NCI-H146 treated with DMSO at 0.1 percent for 48 hours (cell line): ENCODE results near the gene C19orf25.
"Not testable (repeated sequence)": the region's sequence is repeated elsewhere in the genome, so short reads cannot be mapped to it uniquely, and the experiment has no call there.

Source experiments
- DNase-seq: peaks from one replicate; lab custom pipeline; 2025; ENCODE audit not compliant: unreplicated experiment; lab: John Stamatoyannopoulos, UW

C19orf25 gene

DNA sequence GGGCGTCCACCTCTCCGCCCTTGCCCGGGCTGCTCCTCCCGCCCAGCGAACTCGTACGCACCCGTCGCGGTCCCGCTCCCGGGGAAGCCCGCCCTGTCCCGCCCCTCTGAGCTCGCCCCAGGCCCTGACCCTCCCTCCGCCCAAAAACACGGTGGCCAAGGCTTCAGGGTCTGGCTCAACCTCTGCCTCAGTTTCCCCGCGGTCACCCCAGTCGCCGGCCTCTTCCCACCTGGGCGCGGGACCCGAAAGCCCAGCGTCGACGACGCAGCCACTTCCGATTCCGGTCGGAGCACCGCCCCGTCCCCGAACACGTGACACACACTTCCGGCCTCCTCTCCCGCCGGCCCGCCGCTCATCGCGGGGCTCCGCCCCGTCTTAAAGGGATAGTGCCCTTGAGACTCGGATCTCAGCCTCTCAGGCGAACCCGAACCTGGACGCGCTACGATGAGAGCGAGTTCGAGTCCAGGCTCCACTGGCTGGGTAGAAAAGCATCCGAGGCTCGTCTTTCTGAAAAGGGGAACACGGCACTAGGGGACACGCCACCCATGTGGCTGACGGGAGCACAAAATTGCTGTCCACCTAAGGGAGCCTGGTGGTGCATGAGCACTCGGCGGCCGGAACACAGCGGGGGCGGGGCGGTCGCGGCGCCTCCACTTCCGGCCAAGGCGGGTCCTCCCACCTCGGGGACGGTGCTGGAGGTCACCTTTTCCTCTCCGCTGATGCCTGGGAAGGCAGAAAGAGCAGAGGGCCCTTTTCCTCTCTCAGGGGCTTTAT, at the start of gene C19orf25:
Gene C19orf25 (minus strand): TSS at position 282 of the 774 bp plus-strand sequence. CDS start 312 bp downstream, outside the sequence.
- DNase-seq, result peak; percentile 66

DNA sequence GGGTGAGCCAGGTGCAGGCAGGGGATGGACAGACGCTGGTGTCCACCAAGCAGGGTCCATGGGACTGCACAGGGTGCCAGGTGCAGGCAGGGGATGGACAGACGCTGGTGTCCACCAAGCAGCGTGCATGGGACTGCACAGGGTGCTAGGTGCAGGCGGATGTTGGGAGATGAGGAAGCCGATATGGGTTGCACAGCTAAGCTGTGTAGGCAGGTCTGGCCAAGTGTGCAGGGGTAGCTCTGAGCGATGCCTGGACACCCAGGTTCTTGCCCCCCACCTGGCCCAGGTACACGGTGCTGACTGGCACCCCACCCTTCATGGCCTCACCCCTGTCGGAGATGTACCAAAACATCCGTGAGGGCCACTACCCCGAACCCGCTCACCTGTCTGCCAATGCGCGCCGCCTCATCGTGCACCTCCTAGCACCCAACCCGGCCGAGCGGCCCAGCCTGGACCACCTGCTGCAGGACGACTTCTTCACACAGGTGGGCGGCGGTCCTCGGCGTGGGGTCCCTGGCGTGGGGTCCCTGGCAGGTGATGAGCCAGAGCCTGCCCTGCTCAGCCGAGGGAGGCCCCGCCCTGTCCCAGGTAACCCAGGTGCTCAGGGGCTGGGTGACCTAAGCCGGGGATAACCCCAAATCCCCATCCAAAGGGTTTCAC, 48.8 kb upstream of the C19orf25 start:
- no peak for DNase-seq

DNA sequence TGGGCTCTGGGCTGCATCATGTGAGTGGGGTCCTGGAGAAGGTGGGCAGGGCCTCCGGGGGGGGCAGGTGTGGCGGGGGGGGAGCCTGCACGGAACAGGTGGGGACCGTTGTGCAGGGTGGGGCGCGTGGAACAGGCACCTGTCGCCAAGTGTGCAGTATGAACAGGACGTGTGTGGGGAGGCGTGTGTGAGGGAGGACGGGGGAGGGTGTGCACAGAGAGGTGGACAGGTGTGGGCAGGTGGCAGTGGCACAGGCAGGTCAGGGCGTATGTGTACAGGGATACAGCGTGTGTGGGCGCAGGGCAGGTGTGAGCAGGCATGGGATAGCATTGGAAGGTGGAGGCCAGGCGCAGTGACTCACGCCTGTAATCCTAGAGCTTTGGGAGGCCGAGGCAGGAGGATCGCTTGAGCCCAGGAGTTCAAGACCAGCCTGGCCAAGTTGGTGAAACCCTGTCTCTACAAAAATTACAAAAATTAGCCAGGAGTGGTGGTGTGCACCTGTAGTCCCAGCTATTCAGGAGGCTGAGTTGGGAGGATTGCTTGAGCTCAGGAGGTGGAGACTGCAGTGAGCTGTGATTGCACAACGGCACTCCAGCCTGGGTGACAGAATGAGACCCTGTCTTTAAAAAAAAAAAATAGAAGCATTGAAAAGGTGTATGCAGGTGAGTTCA, 48.1 kb upstream of the C19orf25 start:
- DNase-seq, result no peak

DNA sequence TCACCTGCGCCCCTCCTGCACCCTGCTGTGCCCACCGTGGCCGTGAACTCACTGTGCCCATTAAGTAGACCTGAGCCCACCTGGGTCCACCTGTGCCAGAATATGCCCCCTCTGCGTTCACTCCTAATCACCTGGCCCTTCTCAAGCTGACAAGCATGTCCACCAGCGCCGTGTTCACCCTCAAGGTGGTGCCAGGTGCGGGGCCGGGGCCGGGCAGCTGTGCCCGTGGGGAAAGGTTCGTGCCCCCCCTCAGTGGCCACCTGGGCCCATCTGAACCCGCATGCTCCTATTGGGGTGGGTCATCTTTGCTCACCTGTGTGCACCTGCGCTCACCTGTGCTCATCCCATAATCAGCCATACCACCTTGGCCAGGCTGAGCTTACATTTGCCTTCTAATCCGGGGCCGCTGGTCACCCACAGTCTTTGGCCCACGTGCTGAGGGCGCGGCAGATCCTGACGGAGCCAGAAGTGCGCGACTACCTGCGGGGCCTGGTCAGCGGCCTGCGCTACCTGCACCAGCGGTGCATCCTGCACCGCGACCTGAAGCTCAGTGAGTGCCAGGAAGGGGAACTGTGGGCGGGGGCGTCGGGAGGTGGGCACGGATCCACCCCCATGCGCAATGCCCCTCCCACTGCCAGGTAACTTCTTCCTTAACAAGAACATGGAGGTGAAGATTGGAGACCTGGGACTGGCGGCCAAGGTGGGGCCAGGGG, 47.2 kb upstream of the C19orf25 start:
- no peak for DNase-seq

DNA sequence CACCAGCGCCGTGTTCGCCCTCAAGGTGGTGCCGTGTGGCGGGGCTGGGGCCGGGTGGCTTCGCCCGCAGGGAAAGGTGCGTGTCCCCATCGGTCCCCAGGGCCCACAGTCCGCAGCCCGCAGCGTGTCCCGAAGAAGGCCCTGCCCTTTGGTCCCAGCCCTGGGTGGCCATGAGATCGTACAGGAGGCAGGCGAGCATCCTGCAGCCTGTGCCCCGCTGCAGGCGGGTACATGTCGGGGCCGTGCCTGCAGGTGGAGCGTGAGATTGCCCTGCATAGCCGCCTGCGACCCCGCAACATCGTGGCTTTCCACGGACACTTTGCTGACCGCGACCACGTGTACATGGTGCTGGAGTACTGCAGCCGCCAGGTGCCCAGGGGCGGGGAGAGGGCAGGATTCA, 46.3 kb upstream of the C19orf25 start:
- no peak for DNase-seq

DNA sequence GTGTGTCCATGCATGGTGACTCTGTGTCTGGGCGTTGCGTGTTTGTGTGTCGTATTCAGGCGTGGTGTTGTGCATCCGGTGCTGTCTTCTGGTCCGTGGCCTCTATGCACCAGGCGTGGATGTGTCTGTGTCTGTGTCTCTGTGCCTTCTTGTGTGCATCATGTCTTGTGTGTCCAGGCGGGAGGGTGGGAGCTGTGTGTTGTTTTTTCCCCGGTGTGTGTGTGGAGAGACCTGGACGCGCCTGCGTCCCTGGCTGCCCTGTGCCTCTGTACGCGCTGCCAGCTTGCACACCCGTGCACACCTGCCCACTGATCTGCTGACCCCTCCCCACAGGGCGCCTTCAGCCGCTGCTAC, 45.9 kb upstream of the C19orf25 start:
- DNase-seq, result no peak

DNA sequence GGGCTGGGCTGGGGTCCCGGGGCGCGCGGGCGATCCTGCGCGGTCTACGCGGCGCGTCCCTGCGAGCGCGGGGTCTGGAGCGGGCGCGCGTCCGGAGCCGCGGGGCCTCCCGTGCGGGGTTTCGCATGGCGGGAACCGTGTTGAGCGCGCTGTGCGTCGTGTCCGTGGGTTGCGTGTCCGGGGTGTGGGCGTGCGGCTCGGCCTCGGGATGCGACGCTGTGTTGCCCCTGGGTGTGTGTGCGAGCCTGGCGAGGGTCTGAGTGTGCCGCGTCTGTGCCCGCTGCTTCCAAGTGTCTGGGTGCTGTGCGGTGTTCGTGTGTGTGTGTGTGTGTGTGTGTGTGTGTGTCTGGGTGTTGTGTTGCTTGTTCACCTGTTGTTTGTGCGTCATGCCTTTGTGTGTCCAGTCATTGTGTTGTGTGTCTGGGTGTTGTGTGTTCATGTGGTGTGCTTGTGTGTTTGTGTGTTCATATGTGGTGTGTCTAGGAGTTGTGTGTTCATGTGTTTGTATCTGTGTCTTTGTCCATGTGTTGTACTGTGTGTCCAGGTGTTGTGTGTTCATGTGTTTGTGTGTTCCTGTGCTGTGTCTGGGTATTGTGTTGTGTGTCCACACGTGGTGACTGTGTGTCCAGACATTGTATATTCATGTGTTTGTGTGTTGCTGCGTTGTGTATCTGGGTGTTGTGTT, 45.4 kb upstream of the C19orf25 start:
- DNase-seq, result no peak

DNA sequence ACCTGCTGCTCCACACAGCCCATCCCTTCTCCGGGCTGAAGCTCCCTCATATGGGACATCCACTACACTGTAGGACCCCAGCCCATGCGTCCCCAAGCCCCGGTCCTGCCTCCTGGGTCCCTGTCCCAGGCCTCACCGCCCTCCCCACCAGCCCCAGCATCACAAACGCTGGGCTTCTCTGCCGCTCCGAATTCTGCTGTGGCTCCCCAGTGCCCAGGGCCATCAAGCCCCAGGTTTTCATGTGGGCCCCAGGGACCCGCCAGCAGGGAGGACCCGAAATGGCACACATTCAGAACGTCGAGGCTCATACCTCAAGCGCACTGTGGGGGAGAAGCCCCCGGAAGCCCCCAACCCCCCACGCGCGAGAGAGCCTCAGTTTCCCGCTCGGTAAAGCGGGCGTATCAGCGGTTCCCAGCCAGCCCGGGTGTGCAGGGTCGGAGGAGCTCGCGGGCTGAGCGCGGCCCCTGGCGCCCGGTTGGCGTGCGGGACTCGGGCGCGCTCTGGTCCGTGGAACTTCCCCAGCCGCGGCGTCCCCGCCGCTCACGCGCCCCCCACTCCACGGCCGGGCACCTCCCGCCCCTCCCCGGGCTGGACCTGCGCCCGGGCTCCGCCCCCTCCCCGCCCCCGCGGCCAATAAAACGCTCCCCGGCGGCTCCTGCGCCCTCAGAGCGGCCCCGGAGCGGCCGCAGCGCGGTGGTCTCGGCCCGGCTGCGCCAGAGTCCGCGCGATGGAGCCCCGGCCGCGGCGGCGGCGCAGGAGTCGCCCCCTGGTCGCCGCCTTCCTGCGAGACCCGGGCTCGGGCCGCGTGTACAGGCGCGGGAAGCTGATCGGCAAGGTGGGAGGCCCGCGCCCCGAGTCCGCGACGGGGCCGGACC, 44.6 kb upstream of the C19orf25 start, which contains the start of gene PLK5:
Gene PLK5 (plus strand): TSS at position 666 of the 875 bp plus-strand sequence. CDS start 2,920 bp downstream, outside the sequence.
- no peak for DNase-seq

DNA sequence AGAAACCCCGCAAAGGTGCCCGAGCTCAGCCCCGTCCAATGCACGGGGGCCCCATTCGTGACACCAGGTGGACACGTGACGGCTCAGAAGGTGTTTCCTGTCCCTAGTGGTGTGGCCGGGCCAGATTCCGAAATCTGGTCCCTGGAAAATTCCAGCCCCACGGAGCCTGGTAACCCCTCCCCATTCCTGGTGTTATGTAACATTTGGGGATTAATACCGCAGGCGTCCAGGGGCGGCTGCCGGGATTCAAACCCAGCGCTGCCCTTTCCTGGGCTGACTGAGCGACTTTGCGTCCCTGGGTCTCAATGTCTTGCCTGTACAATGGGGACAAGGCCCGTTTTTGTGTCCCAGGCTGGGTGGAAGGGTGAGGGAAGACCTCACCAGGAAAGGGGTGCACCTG, 43.8 kb upstream of the C19orf25 start:
- no peak for DNase-seq

DNA sequence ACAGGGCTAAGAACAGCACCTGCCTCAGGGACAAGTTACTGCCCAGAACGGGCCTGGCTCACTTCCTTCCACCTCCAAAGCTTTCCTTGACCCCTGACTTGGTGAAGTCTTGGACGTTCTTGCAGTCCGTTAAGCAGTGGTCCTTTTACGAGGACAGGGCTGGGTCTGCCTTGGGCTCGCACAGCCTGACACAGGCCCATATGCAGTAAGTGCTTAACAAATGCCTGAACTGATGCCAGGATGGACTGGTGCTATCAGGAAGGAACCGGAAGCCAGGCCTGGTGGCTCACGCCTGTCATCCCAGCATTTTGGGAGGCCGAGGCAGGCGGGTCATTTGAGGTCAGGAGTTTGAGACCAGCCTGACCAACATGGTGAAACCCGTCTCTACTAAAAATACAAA, 43.0 kb upstream of the C19orf25 start:
- DNase-seq, result no peak

DNA sequence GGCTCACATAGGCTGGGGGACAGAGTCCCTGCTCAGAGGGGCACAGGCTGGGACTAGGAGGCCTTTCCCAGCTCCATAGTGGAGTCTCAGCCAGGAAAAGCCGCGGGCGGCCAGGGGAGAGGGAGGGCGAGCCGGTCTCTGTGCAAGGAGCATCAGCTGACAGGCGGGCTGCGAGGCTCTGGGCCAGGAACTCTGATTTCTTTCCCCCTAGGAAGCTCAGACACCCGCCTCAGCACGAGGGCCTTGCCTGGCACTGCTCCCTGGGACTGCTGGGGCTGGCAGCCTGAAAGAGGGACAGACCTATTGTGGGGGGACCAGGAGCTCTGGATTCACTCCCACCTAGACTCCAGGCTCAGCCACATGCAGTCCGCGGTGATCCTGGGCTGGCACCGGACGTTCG, 42.6 kb upstream of the C19orf25 start:
- DNase-seq, result no peak

DNA sequence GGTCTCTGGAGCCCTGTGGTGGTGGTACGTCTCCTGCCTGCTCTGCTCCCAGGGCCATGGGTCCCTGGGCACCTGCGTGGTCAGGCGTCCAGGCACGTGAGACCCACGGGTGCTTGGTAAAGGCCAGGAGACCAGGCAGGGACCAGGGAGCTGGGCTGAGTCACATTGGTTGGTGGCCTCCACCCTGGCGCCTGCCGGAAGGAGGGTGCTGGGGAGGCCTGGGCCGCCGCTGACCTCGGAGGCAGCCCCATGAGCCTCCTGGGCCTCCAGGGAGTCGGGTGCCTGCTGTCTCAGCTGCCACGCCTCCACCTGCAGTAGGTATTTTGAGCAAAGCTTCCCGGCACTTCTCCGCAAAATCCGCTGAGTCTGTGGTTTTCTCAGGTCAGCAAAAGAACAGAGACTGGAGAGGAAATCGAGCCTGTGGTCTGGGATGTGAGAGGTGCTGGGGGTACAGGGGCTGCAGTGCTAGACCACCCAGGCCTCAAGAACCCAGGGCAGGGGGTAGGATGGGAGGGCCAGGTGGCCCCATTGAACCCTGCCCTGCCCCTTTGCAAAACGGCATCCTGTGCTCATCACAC, 41.3 kb upstream of the C19orf25 start:
- DNase-seq, result no peak

DNA sequence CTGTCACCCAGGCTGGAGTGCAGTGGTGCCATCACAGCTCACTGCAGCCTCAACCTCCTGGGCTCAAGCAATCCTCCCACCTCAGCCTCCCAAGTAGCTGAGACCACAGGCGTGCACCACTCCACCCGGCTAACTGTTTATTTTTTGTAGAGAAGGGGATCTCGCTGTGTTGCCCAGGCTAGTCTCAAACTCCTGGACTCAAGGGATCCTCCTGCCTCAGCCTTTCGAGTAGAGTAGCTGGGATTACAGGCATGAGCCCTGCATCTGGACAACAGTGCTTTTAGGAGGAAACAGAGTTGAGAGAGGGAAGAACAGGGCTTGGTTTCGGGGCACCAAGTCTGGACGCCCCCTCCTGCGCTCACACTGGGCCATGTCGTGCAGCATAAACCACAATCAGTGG, 40.8 kb upstream of the C19orf25 start:
- not testable (repeated sequence) for DNase-seq

DNA sequence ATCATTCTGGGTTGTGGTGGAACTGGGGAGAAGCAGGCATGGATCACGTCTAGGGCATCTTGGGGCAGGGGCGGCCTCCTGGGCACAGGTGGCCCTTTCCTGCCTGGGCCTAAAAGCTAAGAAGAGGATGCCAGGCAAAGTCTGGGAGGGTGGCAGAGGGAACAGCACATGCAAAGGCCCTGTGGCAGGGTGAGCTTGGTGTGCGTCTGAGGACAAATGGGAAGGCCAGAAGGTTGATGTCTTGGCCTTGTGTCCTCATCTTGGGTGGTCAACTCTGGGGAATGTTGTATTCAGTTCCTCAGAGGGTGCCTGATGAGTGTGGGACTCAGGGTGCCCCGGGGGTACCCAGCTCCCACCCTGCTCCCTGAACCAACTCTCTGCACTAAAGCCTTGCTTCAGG, 39.5 kb upstream of the C19orf25 start:
- no peak for DNase-seq

DNA sequence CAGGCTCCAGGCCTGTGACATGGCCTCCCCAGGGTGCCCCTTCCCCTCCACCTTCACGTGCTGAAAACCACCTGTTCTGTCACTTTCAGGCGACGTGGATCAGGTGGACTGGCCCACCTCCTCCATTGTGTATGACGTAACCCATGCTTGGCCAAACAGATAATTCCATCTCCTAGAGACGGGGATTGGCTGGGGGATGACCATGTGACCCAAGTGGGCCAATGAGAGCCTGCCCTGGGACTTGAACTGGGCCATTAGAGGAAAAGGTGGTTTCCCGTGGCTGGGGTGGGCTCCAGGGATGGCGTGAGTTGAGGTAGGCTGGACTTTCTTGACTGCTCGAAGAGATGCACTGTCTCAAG, 37.4 kb upstream of the C19orf25 start:
- DNase-seq, result no peak

DNA sequence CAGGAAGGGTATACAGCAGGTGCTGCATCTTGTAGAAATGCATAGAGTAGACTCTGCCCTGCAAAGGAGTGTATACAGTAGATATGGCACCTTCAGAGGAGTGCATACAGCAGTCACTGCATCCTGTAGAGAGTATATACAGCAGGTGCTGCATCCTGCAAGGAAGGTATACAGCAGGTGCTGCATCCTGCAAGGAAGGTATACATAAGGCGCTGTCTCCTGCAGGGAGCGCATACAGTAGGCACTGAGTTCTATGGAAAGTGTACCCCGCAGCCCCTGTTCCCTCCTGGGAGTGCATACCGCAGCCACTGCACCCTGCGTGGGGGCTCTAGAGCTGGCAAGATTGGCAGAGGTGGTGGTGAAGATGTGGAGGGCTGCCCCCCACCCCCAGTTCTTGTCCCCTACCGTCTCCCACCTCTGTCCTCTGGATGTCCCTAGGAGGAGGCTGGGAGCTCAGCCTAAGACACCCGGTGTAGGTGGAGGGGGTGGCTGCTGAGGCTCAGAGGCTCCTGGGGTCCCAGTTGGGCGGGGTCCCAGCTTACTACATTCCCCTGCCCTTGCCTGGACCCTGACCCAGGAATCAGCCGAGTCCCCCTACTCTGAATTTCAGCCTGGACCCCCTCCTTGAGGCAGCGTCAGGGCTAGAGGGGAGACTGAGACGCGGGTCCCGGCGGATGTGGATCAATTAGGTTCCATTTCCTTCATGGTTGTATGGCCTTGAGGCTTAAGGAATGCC, 36.1 kb upstream of the C19orf25 start:
- no peak for DNase-seq

DNA sequence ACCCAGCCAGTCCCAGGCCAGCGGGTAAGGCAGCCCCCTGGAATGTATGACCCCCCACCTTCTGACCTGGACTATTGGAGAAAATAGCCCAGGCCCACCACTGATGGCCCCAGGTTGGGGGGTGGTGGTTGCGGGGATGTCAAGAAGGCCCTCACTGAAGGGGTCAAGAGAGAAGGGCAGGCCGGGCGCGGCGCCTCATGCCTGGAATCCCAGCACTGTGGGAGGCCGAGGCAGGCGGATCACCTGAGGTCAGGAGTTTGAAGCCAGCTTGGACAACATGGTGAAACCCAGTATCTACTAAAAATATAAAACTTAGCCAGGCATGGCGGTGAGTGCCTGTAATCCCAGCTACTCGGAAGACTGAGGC, 35.3 kb upstream of the C19orf25 start:
- DNase-seq, result no peak

DNA sequence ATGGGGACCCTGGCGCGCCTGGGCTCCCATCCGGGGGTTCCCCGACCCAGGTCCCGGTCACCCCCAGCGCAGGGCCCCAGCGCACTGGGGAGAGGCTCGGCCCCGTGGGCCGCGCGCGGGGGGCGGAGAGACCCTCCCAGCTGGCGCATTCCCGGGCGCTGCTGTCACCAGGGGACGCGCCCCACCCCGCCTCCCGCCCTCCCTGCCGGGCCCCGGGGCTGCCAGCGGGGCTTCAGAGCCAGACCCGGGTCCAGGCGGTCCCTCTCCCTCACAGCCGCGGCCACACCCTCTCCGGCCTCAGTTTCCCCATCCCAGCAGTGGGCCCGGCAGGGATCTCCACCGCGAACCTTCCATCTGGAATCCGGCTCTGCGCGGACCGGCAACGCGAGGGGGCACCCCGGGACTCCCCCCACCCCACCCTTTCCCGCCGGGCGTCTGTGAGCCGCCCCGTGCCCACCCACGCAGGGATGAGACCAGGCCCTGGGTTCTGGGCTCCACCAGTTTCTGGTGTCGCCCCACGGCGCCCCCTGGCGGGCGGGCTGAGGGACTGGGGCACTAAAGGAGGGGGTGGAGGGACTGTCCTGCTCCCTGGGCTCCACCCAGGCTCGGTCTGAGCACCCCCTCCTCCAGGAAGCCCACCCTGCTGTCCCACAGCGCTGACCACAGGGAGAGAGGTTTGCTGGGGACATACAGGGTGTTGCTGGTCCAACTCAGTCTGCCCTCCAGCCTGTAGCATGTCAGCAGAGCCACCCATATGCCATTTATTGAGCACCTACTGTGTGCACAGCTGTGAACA, 34.7 kb upstream of the C19orf25 start:
- no peak for DNase-seq
